HG02798 (cell line): ENCODE data around the gene FAM217B.
A peak's percentile ranks its signal among the peaks of the same experiment; 100 is the strongest.

Experiments used
- ATAC-seq: cut with Tn5 transposase; IDR thresholded peaks from one replicate; pipeline ENCODE4 v1.9.1; 2021; ENCODE audit warnings: mild to moderate bottlenecking; ENCODE audit not compliant: unreplicated experiment, poor library complexity

FAM217B gene

GRCh38 chr20:59940129-59940955 is at the start of gene FAM217B, which contains the start of gene PPP1R3D:
FAM217B (plus strand) TSS chr20:59940389; CDS start chr20:59943944, 3,555 bp downstream.
PPP1R3D (minus strand) TSS chr20:59940305; CDS start chr20:59939931, 374 bp downstream.
- peak; percentile 95 for ATAC-seq

DNA sequence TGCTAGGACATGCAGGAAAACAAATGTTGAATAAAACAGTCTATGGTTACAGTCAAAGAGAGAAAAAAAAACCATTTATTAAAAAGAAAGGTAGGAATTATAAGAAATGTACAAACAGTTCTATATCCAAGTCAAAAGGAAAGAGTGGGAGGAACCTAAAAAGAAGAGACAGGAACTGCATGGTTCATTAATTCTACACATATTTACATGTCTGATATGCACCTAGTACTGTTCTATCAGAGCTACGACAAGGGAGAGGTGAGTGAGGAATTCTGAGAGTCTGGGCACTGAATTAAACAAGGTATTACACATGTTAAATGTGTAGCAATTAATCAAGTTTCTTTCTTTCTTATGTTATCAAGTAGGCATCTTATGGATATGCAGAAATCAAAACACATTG is 48.6 kb upstream of the FAM217B start:
- no peak for ATAC-seq

DNA sequence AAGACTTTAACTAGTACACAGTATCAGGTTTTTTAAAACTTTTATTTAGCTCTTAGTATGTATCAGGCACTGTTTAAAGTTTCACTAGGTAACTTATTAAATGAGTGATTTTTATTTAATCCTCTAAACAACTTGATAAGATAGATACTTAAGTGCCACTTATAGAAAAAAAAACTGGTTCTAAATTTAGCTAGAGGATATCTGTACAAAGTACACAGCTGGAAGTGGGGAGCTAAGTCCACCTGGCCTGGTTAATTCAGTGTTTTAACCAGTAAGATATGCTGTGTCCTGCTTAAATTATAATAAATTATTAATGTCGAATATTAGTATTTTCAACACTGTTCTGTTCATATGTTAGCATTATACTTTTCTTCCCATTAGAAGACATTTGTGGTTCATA is 44.3 kb upstream of the FAM217B start:
- no peak for ATAC-seq

DNA sequence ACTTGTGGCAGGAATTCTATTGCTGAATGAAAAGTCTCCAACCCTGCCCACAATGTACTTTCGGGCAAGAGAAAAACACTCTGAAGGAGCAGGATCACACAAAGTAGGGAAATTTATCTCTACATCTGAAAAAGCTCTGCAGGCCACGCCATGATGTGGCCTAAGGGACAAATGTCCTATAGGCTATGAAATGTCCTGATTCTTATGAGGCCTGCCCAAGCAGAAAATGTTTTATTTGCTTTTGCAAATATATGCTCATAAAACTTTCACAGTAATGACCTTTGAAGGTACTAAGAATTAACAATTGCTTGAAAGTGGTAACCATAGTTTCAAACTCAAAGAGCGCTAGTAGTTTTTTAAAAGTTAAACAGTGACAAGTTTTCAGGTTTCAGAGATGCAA is 37.7 kb upstream of the FAM217B start:
- ATAC-seq: no peak

DNA sequence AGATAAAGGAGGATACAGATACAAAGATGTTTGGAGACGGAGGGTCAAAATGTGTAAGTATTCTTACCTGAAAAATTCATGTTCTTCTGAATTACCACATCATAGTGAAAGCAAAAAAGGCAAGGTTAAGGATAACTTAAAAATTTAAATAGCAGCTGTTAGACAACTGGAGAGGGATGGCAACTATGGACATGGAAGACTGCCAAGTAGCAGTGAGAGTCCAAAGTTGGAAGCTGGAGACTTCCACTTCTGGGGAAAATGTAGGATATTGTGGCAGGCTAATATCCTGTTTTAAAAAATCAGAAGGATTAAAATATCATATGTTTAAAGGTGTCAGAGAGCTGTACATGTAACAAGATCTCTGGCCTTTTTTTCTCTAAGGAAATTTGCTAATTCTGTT is 36.6 kb upstream of the FAM217B start:
- no peak for ATAC-seq

GRCh38 chr20:59908855-59909254 is 31.3 kb upstream of the FAM217B start:
- no peak for ATAC-seq

DNA sequence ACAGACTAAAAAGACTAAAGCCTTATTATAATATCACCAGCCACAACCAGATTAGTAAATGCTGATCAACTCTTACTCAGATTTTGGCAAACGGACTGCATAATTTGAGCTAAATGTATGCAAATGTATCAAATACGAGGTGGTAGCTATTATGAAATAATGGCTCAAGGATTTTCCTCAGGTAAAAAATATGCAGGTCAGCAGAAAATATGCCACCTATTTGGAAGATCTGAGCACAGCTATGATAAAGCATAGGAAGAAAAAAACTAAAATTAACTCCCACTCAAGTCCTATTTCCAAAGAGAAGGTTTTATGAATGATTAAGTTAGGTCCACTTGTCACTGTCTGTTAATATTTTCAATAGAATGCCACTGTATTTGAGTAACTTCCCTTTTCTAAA is 29.1 kb upstream of the FAM217B start:
- no peak for ATAC-seq

- no peak for ATAC-seq
Measured at GRCh38 chr20:59912609-59913008, 27.6 kb upstream of the FAM217B start.

- ATAC-seq: no peak
Measured at GRCh38 chr20:59920944-59921343, 19.2 kb upstream of the FAM217B start.

DNA sequence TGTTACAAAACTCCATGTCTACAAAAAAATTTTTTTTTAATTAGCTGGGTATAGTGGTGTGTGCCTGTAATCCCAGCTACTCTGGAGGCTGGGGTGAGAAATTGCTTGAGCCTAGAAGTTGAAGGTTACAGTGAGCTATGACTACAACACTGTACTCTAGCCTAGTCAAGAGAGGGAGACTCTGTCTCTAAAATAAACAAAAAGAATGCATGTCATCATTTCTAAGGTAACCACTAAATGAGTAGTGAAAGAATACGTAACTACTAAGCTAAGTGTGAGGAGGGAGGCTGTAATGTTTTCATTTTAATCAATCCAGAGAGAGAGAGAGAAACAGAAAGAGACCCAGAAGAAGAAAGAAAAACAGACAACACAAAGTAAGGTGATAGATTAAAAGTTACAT is 16.7 kb upstream of the FAM217B start:
- no peak for ATAC-seq

- ATAC-seq: no peak
Measured at GRCh38 chr20:59925359-59925758, 14.8 kb upstream of the FAM217B start.

DNA sequence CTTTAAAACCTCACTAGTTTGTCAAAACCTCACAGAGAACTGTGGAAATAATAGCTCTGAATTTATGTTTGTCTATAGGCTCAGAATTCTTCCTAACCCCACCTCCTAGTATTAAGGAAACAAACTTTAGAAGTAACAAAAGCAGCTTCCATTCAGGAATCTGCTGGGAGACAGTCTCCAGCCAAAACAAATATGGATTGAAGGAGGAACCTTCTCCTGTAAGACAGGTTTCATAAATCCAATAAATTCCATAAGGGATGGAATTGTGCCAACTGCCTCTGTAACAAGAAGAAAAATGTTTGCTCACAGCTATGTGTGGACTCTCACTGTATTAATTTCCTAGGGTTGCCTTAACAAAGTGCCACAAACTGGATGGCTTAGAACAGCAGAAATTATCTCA is 14.3 kb upstream of the FAM217B start:
- no peak for ATAC-seq

GRCh38 chr20:59931511-59932312 is 8.5 kb upstream of the FAM217B start:
- no peak for ATAC-seq

- ATAC-seq: no peak
Measured at GRCh38 chr20:59932616-59933295, 7.4 kb upstream of the FAM217B start.

GRCh38 chr20:59933296-59933848 is 6.8 kb upstream of the FAM217B start, which contains the start of gene SYCP2:
SYCP2 (minus strand) TSS chr20:59933637; CDS start chr20:59922413, 11,224 bp downstream.
- ATAC-seq: peak; percentile 12

DNA sequence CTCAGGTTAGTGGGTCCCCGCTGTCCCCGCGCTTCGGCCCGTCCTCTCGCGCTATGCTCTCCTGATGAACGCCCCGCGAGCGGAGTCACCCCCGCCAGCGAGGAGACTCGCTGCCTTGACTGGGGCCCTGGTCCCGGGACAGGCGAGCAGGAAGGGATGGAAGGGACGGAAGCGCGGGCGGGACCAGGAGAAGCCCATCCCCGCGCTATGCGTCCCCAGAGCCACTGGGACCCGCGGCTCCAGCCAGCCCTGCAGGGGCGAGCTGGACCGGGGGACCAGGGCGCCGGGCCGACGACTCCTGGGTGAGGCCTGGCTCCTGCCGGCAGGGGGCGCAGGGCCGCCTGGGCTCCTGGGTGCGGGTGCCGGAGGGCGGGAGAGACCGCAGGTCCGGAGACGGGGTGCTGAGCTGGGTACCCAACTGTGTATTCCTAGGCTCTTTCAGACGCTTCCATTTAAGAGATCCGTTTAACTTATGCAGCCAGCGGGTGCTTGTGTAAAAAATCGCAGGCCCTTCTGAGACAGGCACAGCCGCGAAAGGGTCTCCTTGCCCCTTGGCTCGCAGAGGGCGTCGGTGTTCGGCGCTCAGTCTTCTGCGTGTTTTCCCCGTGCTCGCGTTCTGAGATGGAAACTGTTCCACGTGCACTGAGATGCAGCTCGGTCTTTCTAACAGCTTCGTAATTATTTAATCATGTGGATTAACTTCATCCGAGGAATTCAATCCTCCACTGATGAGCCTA is 6.2 kb upstream of the FAM217B start:
- peak; percentile 91 for ATAC-seq

DNA sequence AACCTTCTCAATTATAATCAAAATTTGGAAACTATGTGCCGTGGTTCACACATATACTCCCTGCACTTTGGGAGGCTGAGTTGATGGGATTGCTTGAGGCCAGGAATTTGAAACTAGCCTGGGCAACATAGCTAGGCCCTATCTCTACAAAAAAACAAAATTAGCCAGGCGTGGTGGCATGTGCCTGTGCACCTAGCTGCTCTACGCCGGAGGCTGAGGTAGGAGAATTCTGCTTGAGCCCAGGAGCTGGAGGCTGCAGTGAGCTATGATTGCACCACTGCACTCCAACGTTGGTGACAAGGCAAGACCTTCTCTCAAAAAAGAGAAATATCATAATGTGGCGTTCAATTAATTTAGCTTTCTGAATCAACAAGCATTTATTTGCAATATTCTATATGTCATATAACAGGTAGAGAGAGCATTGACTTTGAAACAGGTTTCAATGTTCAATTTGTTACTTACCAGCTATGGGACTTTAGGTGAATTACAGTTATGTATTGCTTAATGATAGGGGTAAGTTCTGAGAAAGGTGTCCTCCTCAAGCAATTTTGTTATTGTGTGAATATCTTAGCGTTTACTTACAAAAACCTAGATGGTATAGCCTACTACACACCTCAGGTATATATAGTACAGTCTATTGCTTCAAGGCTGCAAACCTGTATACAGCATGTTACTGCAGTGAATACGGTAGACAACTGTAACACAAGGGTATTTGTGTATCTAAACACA is 4.6 kb upstream of the FAM217B start:
- no peak for ATAC-seq

DNA sequence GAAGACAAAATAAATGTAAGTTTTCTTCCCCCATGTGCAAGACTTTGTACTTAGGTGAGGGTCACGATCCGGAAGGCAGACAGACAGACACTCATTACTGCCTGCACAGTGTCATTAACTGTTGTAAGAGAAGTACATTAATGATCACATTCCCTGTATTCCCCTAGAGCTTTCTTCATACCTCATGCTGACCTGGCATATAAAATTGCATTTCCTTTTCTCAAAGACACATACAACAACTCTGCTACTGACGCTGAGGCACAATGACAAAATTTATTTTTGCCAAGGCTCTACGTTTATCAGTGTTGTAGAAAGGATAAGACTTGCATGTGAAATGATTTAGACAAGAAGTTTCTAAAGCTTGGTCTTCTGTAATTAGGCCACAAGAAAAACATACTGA is 3.8 kb upstream of the FAM217B start:
- ATAC-seq: no peak

DNA sequence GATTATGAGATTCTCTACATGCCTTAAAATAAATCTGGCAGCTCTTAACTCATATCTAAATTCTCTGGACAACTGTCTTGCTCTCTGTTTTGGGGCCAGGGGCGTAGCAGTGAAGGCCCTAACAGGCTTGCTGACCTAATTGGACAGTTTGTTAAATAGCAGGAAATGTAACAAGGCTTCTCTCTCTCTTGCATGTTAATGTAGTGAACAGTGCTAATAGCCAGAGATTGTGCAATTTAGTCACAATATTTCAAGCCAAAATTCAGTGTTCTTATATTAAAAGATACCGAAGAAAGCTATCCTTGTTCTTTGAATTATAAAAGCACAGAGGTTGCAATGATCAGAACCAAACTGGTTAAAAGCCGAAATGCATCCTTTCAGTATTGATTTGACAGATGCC is 3.0 kb upstream of the FAM217B start:
- ATAC-seq: no peak
